HEK293T (cell line): ENCODE measurements around the gene PXDC1.

Source experiments
- ARNT ChIP-seq: fragments of 450-650 bp; IDR thresholded peaks from 2 replicates; pipeline ENCODE4 v1.6.1; 2017; ENCODE audit warnings: mild to moderate bottlenecking
- BHLHE40 ChIP-seq: fragments of 450-650 bp; IDR thresholded peaks from 2 replicates; pipeline ENCODE4 v1.6.1; 2016; ENCODE audit warnings: mild to moderate bottlenecking, moderate library complexity, borderline replicate concordance
- ELF4 ChIP-seq: fragments of 450-650 bp; IDR thresholded peaks from 2 replicates; pipeline ENCODE4 v1.6.1; 2017; ENCODE audit warnings: antibody characterized with exemption
- FOXK2 ChIP-seq: fragments of 450-650 bp; IDR thresholded peaks from 2 replicates; pipeline ENCODE4 v1.6.1; 2016; ENCODE audit warnings: mild to moderate bottlenecking
- FOXM1 ChIP-seq: fragments of 450-650 bp; IDR thresholded peaks from 2 replicates; pipeline ENCODE4 v1.6.1; 2017; ENCODE audit warnings: mild to moderate bottlenecking, borderline replicate concordance
- L3MBTL2 ChIP-seq: fragments of 450-650 bp; conservative IDR thresholded peaks from 2 replicates; pipeline ENCODE4 v1.6.1; 2016; ENCODE audit warnings: mild to moderate bottlenecking
- NFRKB ChIP-seq: fragments of 450-650 bp; IDR thresholded peaks from 2 replicates; pipeline ENCODE4 v1.6.1; 2016; ENCODE audit warnings: mild to moderate bottlenecking, moderate library complexity
- PKNOX1 ChIP-seq: fragments of 450-650 bp; IDR thresholded peaks from 2 replicates; pipeline ENCODE4 v1.6.1; 2016
- SP1 ChIP-seq: fragments of 450-650 bp; IDR thresholded peaks from 2 replicates; pipeline ENCODE4 v1.6.1; 2017
- SUZ12 ChIP-seq: fragments of 450-650 bp; IDR thresholded peaks from 2 replicates; pipeline ENCODE4 v1.6.1; 2016; ENCODE audit warnings: mild to moderate bottlenecking

GRCh38 chr6:3726421-3726820 is 25.1 kb downstream of the PXDC1 start:
- TF ChIP-seq BHLHE40 (no peak), FOXM1 (no peak), SUZ12 (no peak), PKNOX1 (no peak), SP1 (no peak), NFRKB (no peak), L3MBTL2 (no peak), FOXK2 (no peak), ARNT (no peak), ELF4 (no peak)
